ENCODE results near the gene RRBP1.

RRBP1 gene

DNA sequence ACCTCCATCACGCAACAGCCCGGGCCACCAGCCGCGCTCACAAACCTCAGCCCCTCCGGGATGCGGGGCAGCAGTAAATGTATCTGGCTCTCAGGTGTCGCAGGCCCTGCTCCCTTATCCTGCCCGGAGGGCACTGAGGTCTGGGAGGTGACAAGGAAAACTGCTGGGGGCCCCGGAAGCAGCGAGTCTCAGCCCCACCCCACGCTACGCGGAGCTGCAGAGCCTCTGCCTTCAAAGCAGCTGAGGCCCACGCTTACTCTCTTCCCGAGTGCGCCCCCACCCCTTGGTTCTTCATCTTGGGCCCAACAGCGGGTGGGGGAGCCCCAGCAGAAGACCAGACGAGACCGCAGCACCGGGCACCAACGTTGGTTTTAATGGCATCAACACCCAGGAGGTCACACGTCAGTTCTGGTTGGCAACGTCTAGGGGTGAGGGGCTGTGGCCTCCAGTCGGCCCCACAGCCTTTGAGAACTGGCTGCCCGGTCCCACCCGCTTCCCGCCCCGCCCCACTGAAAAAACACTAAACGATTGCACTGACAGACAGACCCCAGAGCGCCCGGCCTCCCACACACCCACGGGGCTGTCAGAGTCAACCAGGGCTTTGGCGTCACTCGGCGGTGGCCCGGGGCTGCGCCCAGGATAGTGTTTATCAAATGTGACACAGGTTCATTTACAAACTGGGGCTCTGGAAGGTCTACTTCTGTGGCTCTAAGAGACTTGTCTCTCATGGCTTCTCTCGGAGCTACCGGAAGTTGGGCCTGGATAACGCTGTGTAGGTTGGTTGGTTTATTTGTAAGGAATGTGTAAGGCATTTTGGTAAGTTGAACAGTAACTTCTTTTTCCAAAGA is 68.5 kb downstream of the RRBP1 start:
- TF ChIP-seq, protein P1, sequence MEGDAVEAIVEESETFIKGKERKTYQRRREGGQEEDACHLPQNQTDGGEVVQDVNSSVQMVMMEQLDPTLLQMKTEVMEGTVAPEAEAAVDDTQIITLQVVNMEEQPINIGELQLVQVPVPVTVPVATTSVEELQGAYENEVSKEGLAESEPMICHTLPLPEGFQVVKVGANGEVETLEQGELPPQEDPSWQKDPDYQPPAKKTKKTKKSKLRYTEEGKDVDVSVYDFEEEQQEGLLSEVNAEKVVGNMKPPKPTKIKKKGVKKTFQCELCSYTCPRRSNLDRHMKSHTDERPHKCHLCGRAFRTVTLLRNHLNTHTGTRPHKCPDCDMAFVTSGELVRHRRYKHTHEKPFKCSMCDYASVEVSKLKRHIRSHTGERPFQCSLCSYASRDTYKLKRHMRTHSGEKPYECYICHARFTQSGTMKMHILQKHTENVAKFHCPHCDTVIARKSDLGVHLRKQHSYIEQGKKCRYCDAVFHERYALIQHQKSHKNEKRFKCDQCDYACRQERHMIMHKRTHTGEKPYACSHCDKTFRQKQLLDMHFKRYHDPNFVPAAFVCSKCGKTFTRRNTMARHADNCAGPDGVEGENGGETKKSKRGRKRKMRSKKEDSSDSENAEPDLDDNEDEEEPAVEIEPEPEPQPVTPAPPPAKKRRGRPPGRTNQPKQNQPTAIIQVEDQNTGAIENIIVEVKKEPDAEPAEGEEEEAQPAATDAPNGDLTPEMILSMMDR (IDR thresholded peaks at IDR 0.05): no peak
- TF ChIP-seq ZFX (IDR thresholded peaks at IDR 0.05; ENCODE audit: borderline replicate concordance): no peak
- H3K27ac ChIP-seq: peak overlapping the region; percentile 34; the same call in 1 of the 2 replicates

DNA sequence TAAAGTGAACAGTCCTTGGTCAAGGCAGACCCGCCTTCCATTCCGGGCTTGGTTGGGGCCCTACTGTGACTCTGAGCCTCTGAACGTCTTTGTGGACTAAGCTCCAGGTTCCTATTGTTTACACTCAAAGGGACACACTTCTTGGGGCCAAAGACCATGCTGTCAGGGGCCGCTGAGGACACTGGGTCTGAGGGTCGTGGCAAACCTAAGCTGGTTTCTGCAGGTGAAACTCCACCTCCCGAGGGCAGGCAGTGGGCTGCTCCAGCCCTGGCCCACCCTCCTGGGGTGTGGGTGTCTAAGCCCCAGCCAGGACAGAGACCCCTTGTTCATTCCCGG is 69.1 kb downstream of the RRBP1 start:
- H3K27ac ChIP-seq: no peak overlapping the region
- TF ChIP-seq, protein P1 (IDR thresholded peaks at IDR 0.05): no peak
- TF ChIP-seq ZFX (IDR thresholded peaks at IDR 0.05; ENCODE audit: borderline replicate concordance): no peak

GRCh38 chr20:17612287-17612991 is 69.6 kb downstream of the RRBP1 start:
- TF ChIP-seq, protein P1 (IDR thresholded peaks at IDR 0.05): no peak
- no peak for TF ChIP-seq ZFX (IDR thresholded peaks at IDR 0.05; ENCODE audit: borderline replicate concordance)
- peak overlapping the region; percentile 25; the same call in 1 of the 2 replicates for H3K27ac ChIP-seq

DNA sequence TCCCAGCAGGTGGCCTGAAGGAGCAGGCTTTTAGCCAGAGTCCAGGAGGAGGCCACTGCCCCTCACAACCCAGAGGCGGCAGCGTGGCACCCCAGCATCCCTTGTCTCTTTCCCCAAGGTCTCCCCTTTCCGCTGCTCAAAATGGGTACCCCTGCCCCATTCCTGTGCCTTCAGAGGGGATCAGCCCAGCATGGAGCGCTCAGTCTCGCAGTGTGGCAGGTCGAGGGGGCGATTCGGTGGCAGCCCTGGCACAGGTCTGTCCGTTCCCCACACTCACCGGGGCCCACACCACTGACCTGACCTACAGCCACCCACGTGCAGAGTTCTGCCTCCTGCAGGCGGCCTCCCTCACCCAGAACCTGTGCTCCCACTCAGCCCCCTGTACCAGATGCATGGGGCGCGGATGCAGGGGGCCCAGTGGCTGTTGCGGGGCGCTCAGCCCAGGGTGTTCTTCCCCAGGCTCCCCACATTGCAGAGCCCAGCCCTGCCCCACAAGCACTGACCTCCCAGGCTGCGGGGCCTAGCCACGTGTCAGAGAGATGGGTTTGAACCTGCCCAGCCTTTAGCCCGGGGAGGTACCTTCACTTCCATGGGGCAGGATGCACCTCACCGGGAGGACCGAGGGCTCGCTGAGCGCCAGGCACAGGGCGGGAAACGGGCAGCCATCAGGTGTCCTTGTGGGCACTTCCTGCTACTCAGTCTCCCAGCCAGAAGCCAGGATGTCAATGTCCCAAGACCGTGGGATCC is 70.3 kb downstream of the RRBP1 start:
- TF ChIP-seq, protein P1 (IDR thresholded peaks at IDR 0.05): peak; percentile 45
- TF ChIP-seq ZFX (IDR thresholded peaks at IDR 0.05; ENCODE audit: borderline replicate concordance): no peak
- peak overlapping the region; percentile 52 for H3K27ac ChIP-seq

GRCh38 chr20:17611290-17611539 is 70.8 kb downstream of the RRBP1 start:
- no peak for TF ChIP-seq ZFX (IDR thresholded peaks at IDR 0.05; ENCODE audit: borderline replicate concordance)
- TF ChIP-seq, protein P1 (IDR thresholded peaks at IDR 0.05): no peak
- peak overlapping the region; percentile 52 for H3K27ac ChIP-seq

DNA sequence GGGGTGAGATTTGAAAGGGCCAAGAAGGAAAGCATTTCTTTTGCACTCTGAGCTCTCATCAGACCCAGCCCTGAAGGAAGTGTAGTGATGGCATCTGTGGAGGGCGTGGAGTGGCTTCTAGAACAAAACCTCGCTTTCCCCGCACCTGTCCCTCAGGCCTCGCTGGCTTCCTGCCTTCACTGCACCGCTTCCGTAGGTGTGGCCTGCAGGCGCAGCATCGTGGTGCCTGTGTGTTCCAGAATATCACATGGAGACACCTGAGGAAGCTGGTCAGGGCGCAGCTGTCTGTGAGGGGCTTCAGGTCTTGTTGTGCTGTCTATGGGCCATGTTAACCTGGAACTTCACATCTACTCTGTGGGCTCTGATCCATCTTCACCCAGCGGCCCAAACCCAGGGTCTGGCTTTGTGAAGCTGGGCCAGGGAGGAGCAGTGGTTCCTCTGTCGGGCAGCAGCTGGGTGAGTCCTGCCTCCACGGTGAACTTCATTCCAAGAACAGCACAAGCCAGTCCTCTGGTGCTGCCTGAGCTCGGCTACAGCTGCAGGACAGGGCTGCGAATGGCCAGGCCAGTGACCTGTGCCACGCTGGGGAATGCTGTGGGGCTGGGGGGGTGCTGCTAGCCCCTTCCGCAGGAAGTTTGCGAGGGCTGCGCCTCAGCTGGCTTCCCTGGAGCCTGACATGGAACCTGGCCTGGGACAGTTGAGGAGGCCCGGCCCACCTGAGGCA is 71.3 kb downstream of the RRBP1 start:
- peak overlapping the region; percentile 52 for H3K27ac ChIP-seq
- TF ChIP-seq, protein P1 (IDR thresholded peaks at IDR 0.05): no peak
- no peak for TF ChIP-seq ZFX (IDR thresholded peaks at IDR 0.05; ENCODE audit: borderline replicate concordance)
